LNCaP clone FGC (cell line): ENCODE results near the gene HELLS.
A peak's percentile ranks its signal among the peaks of the same experiment; 100 is the strongest.
"Not testable (repeated sequence)": the region's sequence is repeated elsewhere in the genome, so short reads cannot be mapped to it uniquely, and the experiment has no call there.

Source experiments
- DNase-seq: peaks from one replicate; pipeline ENCODE4 v3.0.0-alpha.2; 2011; ENCODE audit warnings: low read depth
- H3K4me3 ChIP-seq: 2 replicates; pipeline ENCODE4 v1.5.1; 2011; ENCODE audit warnings: mild to moderate bottlenecking, low read depth, low read length, control low read depth
- TF ChIP-seq, protein P1 (sequence below): IDR thresholded peaks from 2 replicates; pipeline ENCODE4 v1.5.1; 2012; ENCODE audit warnings: mild to moderate bottlenecking; ENCODE audit not compliant: control insufficient read depth, insufficient read depth; ENCODE audit errors: extremely low read depth

HELLS gene

DNA sequence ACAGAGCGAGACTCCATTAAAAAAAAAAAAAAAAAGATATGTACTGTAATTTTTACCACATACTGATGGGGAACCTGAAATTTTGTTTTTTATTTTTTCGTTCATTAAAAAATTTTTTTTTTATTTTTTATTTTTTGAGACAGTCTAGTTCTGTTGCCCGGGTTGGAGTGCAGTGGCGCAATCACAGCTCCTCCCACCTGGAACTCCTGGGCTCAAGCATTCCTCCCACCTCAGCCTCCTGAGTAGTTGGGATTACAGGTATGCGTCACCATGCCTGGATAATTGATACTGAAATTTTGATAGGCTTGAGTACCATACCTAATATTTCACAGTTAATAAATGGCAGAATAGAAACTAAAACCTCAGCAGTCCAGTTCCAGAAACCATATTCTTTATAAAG is 20.9 kb upstream of the HELLS start:
- H3K4me3 ChIP-seq = no peak overlapping the region
- DNase-seq = no peak
- TF ChIP-seq, protein P1, sequence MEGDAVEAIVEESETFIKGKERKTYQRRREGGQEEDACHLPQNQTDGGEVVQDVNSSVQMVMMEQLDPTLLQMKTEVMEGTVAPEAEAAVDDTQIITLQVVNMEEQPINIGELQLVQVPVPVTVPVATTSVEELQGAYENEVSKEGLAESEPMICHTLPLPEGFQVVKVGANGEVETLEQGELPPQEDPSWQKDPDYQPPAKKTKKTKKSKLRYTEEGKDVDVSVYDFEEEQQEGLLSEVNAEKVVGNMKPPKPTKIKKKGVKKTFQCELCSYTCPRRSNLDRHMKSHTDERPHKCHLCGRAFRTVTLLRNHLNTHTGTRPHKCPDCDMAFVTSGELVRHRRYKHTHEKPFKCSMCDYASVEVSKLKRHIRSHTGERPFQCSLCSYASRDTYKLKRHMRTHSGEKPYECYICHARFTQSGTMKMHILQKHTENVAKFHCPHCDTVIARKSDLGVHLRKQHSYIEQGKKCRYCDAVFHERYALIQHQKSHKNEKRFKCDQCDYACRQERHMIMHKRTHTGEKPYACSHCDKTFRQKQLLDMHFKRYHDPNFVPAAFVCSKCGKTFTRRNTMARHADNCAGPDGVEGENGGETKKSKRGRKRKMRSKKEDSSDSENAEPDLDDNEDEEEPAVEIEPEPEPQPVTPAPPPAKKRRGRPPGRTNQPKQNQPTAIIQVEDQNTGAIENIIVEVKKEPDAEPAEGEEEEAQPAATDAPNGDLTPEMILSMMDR = no peak

DNA sequence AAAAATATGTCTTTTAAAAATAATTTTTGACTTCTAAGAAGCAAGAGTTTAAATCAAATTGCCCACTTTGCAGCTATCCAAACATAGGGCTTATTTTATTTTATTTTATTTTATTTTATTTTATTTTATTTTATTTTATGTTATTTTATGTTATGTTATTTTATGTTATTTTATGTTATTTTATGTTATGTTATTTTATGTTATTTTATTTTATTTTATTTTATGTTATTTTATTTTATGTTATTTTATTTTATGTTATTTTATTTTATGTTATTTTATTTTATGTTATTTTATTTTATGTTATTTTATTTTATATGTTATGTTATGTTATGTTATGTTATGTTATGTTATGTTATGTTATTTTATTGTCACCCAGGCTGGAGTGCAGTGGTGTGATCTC is 14.0 kb upstream of the HELLS start:
- DNase-seq, H3K4me3 ChIP-seq: not testable (repeated sequence)

DNA sequence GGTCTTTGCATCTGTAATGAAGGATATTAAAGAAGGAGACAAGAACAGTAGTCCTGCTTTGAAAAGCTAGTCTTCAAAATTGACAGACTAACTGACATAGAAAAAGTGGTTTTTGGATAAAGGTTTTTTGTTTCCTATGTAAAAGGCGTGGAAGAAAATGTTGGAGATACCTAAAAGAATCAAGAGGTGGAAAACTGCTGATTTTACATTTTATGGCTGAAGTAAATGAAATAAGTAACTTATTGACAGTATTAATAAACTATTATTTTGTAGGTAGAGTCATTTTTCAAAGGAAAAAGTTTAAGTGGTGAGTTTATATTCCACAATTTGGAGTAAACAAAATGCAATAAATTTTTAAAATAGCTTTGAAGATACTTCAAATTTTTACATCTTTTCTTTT is 12.6 kb upstream of the HELLS start:
- TF ChIP-seq, protein P1 = no peak
- no peak for DNase-seq
- no peak overlapping the region for H3K4me3 ChIP-seq

DNA sequence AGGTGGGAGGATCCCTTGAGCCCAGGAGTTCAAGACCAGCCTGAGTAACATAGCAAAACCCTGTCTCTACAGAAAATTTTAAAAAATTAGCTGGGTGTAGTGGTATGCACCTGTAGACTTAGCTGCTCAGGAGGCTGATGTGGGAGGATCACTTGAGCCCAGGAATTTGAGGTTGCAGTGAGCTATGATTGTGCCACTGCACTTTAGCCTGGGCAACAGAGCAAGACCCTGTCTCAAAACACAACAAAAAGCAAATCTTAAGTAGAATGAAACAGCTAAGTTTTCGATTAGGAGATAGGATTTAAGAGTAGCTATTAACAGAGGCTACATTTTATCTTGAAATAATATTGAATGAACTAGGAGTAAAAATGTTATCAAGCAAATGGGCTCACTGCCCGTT is 3.3 kb upstream of the HELLS start:
- DNase-seq, H3K4me3 ChIP-seq: not testable (repeated sequence)

DNA sequence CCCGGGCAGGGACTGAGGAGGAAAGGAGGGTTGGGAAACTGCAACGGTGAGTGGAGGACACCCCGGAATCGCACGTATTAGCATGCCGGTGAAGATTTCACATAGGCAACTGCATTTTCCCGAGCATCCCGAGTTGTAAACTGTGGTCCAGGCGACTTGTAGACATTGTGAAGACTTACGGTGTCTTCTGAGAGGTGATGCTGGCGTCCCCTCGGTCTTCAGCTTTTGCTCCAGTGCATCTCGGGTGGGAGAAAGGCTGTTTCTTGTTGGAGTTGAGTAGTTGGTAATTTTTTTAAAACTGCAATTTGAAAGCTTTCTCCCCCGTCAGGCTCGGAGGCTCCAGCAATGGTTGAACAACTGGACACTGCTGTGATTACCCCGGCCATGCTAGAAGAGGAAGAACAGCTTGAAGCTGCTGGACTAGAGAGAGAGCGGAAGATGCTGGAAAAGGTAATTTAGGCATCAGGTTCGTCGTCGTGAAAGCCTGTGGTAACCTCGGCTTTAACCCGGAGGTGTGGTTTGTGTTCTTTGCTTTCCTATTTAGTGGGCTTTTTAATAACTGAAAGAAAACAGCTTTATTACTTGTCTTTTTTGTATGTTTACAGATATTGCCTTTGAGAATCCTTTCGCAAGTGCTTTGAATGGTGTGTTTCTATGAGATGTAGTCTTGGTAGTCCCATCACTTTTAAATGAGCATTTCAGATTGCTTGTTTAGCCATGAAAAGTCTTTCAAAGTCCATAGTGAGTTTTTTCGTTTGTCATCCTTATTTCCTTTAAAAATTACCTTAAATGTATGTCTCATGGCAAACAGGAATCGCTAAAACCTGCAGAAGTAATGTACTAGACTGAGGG is 687 bp downstream of the HELLS start:
- DNase-seq = no peak
- TF ChIP-seq, protein P1 = no peak

DNA sequence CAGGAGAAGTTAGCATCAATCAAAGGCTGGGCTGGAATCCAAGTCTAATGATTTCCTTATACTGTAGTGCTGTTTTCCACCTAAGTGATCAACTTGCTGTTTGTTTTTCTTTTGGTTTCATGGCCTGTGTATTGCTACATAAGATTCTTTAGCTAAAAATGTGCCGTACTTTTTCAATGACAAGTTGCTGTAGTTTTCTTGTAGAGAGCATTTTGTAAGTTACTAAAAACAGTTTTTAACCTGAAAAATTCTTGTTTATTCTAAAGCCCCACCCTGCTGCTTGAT is 1.3 kb downstream of the HELLS start:
- no peak for DNase-seq
- TF ChIP-seq, protein P1 = no peak
- H3K4me3 ChIP-seq = peak overlapping the region; percentile 63

More for the DNA sequence above, 687 bp downstream of the HELLS start:
- peak overlapping the region; percentile 63 for H3K4me3 ChIP-seq

DNA sequence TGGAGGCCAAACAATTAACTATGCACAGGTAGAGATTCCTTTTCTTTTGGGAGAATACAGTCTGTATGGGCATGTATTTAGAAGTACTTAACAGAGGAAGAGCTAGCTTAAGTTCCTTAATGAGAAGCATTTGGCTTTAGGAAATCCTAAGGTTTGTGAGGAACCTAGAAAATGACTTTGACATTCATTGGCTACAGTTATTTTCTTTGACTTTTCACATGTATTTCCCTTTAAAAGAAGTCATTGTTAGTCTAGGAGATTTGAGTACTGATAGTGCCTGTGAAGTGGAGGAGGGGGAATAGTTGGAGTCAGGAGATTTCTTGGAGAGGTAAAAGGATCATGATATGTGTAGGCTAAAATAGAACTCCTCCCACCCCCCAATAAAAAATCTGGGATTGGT is 3.6 kb downstream of the HELLS start:
- no peak for DNase-seq
- no peak overlapping the region for H3K4me3 ChIP-seq
- TF ChIP-seq, protein P1 = no peak

DNA sequence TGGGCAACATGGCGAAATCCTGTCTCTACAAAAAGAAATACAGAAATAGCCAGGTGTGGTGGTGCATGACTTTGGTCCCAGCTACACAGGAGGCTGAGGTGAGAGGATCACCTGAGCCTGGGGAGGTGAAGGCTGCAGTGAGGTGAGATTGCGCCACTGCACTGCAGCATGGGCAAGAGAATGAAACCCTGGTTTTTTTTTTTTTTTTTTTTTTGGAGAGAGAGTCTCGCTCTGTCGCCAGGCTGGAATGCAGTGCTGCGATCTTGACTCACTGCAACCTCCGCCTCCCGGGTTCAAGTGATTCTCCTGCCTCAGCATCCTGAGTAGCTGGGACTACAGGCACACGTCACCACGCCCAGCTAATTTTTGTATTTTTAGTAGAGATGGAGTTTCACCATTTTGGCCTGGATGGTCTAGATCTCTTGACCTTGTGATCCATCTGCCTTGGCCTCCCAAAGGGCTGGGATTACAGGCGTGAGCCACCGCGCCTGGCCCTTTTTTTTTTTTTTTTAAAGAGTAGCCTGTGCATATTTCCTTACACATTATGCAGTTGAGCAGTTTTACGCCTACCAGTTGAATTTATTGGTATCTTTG is 22.2 kb downstream of the HELLS start:
- H3K4me3 ChIP-seq, DNase-seq: not testable (repeated sequence)
